ACC112 (cell line): ENCODE measurements around the gene BPNT1.

Experiments used
- H2AFZ ChIP-seq: fragments of 200-600 bp; sonication (generic); one replicate; pipeline ENCODE4 v1.6.0; 2017; ENCODE audit warnings: antibody characterized with exemption, low read length; ENCODE audit not compliant: unreplicated experiment
- H3K27ac ChIP-seq: fragments of 200-600 bp; sonication (generic); 2 replicates; pipeline ENCODE4 v1.5.1; 2014; ENCODE audit warnings: low read depth, mild to moderate bottlenecking, antibody characterized with exemption, low read length, moderate library complexity
- H3K27me3 ChIP-seq: fragments of 200-600 bp; sonication (generic); 2 replicates; pipeline ENCODE4 v1.6.1; 2014; ENCODE audit warnings: mild to moderate bottlenecking, antibody characterized with exemption, low read length, moderate library complexity, mixed read lengths; ENCODE audit not compliant: insufficient read depth
- H3K36me3 ChIP-seq: fragments of 200-600 bp; sonication (generic); 2 replicates; pipeline ENCODE4 v1.6.1; 2016; ENCODE audit warnings: mild to moderate bottlenecking, antibody characterized with exemption, low read length, moderate library complexity, mixed read lengths; ENCODE audit not compliant: insufficient read depth
- H3K4me1 ChIP-seq: fragments of 200-600 bp; sonication (generic); one replicate; pipeline ENCODE4 v1.6.1; 2016; ENCODE audit warnings: low read length, mixed read lengths; ENCODE audit not compliant: insufficient read depth, unreplicated experiment, control insufficient read depth
- H3K4me3 ChIP-seq: fragments of 200-600 bp; sonication (generic); 2 replicates; pipeline ENCODE4 v1.5.1; 2014; ENCODE audit warnings: mild to moderate bottlenecking, low read depth, low read length
- H3K79me2 ChIP-seq: fragments of 200-600 bp; sonication (generic); one replicate; pipeline ENCODE4 v1.6.0; 2016; ENCODE audit warnings: low read length; ENCODE audit not compliant: control insufficient read depth, unreplicated experiment, insufficient read depth

Gene BPNT1, protein sequence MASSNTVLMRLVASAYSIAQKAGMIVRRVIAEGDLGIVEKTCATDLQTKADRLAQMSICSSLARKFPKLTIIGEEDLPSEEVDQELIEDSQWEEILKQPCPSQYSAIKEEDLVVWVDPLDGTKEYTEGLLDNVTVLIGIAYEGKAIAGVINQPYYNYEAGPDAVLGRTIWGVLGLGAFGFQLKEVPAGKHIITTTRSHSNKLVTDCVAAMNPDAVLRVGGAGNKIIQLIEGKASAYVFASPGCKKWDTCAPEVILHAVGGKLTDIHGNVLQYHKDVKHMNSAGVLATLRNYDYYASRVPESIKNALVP

DNA sequence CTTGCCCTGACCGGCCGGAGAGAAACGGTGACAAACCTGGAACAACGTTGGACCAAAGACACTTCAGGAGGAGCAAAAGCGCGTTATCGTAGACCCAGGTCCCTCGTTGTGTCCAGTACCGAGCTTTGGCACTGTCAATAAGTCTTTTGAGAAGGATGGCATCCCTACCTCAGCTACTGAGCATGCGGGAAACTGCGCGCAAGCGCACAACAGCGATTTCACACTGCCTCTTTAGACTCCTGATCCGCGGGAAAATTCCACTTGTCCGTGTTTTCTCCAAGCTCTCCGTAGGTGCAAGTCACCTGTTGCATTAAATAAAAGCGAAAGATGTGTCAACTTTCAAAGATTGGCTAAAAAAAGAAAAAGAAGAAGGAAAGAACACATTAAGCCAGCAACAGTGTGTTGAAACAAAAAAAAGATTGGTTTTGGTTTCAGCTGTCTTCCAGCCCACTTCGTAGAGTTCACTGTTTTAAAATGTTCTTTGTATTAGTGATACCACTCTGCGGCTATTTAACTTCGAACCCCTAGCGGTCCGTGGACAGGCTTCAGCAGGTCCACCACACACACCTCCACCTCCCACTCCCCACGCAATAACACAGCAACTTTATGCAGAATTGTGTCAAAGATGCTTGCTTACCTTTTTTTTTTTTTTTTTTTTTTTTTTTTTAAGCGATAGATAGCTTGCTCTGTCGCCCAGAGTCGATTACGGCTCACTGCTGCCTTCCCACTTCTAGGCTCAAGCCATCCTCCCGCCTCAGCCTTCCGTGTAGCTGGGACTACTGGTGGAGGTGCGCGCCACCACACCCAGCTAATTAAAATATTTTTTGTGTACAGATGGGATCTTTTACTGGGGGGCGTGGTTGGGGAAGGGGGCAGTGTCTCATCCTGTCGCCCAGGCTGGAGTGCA is at the start of gene BPNT1:
Gene BPNT1, minus strand, starts transcription at position 139 of the 907 bp plus-strand sequence. CDS start 9,942 bp downstream, outside the sequence.
- H3K4me3 ChIP-seq = peak within 1 kb of the TSS; percentile 91
- no peak within 1 kb of the TSS for H3K27ac ChIP-seq
- H2AFZ ChIP-seq = peak within 1 kb of the TSS; percentile 97
- H3K36me3 ChIP-seq = no peaks in the 10 kb centered on the region
- peaks cover 19% of the 10 kb centered on the region for H3K79me2 ChIP-seq
- no peaks in the 10 kb centered on the region for H3K27me3 ChIP-seq
- H3K4me1 ChIP-seq = peaks cover 4% of the 10 kb centered on the region

DNA sequence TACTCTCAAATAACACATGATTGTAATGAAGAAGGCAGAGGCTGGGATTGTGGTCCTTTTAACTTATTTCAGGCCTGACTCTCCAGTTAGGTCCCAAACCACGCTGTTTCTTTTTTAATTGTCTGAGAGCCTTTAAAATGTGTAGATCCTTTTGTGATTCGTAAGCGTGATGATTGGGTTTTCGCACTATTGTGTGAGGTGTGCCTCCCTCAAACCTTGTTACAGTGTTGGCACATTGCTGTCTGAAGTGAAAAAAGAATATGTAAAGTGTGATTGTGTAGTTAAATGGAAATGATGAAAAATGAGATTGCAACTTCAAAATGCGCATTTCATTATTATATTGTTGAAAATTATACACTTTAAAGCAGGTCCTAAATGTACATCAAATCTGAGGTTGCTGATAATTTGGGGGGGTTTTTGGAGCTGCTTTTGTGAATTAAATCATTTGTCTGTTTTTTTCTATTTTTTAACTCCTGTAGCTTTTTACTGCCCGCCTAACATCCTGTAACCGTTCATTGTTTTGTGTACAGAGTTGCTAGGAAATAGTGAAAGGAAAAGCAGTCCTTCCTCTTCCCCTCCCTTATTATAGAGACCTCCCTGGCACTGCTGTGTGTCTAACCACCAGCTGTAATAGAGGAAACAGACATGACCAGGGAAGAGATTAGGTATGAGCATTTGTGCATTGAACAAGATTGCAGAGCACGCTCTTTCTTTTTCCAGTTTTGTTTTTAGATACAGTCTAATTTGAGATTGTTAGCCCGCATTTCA is 47.6 kb upstream of the BPNT1 start:
- no peak overlapping the region for H2AFZ ChIP-seq
- no peaks in the 10 kb centered on the region for H3K79me2 ChIP-seq
- H3K4me3 ChIP-seq = no peak overlapping the region
- H3K27ac ChIP-seq = no peak overlapping the region
- peaks cover 28% of the 10 kb centered on the region for H3K36me3 ChIP-seq
- no peaks in the 10 kb centered on the region for H3K27me3 ChIP-seq
- H3K4me1 ChIP-seq = no peaks in the 10 kb centered on the region

DNA sequence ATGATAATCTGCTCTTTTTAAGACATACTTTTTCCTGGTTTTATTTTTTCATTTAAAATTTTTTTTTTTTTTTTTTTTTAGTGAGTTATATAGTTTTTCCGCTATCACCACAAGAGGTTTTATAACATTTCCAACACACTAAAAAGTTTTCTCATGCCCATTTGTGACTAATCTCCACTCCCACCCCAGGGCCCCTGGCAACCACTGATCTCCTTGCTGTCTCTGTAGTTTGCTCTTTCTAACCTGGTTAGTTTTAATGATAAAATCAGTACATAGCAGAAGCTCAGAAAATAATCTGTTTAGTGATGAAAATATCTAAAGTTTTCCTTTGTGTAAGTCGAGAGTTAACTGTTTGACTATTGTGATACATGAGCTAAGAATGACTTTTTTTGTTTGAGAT is 46.2 kb upstream of the BPNT1 start:
- H3K27ac ChIP-seq = no peak overlapping the region
- no peak overlapping the region for H2AFZ ChIP-seq
- no peaks in the 10 kb centered on the region for H3K4me1 ChIP-seq
- H3K36me3 ChIP-seq = peaks cover 18% of the 10 kb centered on the region
- H3K27me3 ChIP-seq = no peaks in the 10 kb centered on the region
- H3K79me2 ChIP-seq = no peaks in the 10 kb centered on the region
- no peak overlapping the region for H3K4me3 ChIP-seq

DNA sequence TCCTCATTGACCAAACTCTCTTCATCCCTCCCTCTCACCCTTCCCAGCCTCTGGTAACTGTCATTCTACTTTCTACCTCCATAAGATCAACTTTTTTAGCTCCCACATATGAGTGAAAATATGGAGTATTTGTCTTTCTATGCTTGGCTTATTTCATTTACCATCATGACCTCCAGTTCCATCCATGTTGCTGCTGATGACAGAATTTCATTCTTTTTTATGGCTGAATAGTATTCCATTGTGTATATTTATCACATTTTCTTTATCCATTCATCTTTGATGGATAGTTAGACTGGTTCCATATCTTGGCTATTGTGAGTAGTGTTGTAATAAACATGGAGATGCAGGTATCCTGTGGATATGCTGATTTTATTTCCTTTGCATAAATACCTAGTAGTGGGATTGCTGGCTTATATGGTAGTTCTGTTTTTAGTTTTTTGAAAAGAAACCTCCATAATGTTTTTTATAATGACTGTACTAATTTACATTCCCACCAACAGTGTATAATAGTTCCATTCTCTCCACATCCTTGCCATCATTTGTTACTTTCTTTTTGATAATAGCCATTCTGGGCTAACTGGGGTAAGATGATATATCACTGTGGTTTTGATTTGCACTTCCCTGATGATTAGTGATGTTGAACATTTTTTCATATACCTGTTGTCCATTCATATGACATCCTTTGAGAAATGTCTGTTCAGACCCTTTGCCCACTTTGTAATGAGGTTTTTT is 40.1 kb upstream of the BPNT1 start:
- H3K4me1 ChIP-seq = no peaks in the 10 kb centered on the region
- no peak overlapping the region for H3K4me3 ChIP-seq
- no peak overlapping the region for H2AFZ ChIP-seq
- no peak overlapping the region for H3K27ac ChIP-seq
- no peaks in the 10 kb centered on the region for H3K27me3 ChIP-seq
- H3K79me2 ChIP-seq = no peaks in the 10 kb centered on the region
- H3K36me3 ChIP-seq = peaks cover 13% of the 10 kb centered on the region

DNA sequence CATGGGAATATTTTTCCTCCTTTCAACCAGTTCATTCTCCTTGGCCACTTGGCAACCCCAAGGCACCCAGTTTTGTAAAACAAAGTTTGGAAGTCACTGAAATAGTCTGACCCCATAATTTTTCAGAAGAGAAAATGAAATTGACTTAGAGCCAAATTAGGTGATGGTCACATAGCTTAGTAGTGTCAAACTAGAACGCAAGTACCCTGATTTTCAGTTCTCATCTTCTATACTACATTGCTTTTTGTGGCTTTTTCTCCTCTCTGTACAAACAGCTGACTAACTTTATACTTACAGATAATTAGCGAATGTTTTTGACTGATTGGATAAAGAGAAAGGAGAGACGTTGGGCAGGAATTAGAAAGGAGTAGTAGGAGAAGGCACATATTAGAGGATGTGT is 37.5 kb upstream of the BPNT1 start:
- Histone ChIP-seq H3K4me3 (no peak overlapping the region), H3K4me1 (no peaks in the 10 kb centered on the region), H3K27ac (no peak overlapping the region), H3K79me2 (no peaks in the 10 kb centered on the region), H3K36me3 (peaks cover 13% of the 10 kb centered on the region), H3K27me3 (no peaks in the 10 kb centered on the region), H2AFZ (no peak overlapping the region)

DNA sequence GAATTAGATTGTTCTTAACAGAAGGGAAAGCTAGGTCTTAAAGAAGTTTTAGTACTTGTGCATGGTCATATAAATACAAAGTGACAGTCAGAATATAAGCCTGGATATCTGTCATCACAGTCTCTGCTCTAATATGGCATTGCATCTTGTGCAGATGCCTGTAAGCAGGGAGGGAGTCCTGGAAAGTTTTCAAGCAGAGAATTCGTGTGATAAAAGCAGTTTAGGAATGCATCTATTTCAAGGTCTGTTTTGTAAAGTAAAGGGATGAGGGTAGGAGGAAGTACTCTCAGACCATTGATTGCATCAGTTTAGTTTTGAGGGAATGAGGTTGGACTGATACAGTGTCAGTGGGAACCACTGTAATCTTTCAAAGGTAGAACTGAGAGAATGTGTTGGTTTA is 35.0 kb upstream of the BPNT1 start:
- H3K27ac ChIP-seq = no peak overlapping the region

DNA sequence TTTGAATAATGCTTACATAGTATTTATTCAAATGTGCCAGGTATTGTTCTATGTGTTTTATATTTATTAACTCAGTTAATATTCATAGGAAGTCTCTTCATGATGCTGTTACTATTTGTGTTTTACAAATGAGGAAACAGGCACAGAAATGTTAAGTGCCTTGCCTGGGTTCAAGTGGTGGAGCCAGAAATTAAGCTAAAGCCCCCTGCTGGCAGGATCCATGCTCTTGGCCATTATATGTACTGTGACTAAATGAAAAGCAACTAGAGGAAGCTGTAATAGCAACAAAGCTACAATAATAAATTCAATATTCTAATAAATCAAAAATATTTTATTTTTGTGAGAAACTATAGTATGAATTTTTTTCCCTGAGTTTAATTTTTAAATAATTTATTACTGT is 34.3 kb upstream of the BPNT1 start:
- H3K4me1 ChIP-seq = no peaks in the 10 kb centered on the region
- no peak overlapping the region for H3K4me3 ChIP-seq
- no peak overlapping the region for H3K27ac ChIP-seq
- H3K27me3 ChIP-seq = no peaks in the 10 kb centered on the region
- peaks cover 9% of the 10 kb centered on the region for H3K36me3 ChIP-seq
- no peak overlapping the region for H2AFZ ChIP-seq
- H3K79me2 ChIP-seq = no peaks in the 10 kb centered on the region

More for the DNA sequence above, 35.0 kb upstream of the BPNT1 start:
- Histone ChIP-seq H3K27me3 (no peaks in the 10 kb centered on the region), H2AFZ (no peak overlapping the region), H3K4me1 (no peaks in the 10 kb centered on the region), H3K36me3 (peaks cover 12% of the 10 kb centered on the region), H3K79me2 (no peaks in the 10 kb centered on the region), H3K4me3 (no peak overlapping the region)

DNA sequence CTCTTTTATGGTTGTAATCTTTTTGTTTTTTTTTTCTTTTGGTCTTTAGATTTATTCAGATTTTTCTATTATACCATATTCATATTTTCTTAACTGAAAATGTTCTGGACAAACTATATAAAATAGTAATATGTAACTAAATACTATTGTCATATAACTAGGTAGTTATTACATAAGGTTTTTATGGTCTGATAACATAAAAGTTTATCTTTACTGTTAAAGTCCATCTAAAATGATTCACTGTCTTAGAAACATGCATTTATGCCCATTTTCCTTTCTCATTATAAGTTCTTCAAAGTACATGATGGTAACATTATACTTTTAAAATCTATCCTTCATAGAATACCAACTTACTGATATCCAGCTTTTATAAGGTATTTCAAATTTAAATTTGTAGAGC is 33.5 kb upstream of the BPNT1 start:
- Histone ChIP-seq H3K79me2 (no peaks in the 10 kb centered on the region), H3K4me1 (no peaks in the 10 kb centered on the region), H3K27me3 (no peaks in the 10 kb centered on the region), H2AFZ (no peak overlapping the region), H3K4me3 (no peak overlapping the region), H3K36me3 (peaks cover 4% of the 10 kb centered on the region; the same call in 1 of the 2 replicates), H3K27ac (no peak overlapping the region)

DNA sequence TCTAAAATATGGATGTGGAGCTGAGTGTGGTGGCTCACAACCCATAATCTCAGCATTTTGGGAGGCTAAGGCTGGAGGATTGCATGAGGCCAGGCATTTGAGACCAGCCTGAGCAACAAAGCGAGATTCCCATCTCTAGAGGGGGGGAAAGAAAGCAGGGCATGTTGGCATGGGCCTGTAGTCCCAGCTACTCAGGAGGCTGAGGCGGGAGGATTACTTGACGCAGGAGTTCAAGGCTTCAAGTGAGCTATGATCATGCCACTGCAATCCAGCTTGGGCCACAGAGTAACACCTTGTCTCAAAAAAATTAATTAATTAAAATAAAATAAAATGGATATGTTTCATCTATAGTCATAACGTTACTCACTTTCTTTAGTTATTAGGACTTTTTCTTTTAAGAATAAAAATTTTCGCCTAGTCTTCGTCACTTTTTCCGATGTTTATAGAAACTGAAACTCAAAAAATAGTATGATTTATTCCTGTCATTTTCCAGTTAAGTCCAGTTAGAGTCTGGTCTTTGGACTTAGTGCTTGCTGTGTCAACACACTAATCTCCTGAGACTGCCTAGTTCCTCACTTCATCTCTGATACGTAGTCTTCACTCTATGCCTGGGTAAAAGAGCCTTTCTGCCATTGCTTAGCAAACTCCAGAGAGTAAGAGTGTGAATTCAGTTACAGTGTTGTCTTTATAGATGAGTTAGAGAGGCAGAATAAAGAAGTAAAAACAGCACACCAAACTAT is 32.4 kb upstream of the BPNT1 start:
- Histone ChIP-seq H3K36me3 (peaks cover 8% of the 10 kb centered on the region), H3K4me1 (no peaks in the 10 kb centered on the region), H3K79me2 (no peaks in the 10 kb centered on the region)

More for the DNA sequence above, 32.4 kb upstream of the BPNT1 start:
- Histone ChIP-seq H3K27me3 (no peaks in the 10 kb centered on the region), H2AFZ (no peak overlapping the region), H3K27ac (no peak overlapping the region), H3K4me3 (no peak overlapping the region)
